Body of pancreas (tissue), 4 donors: Measurements from ENCODE around the gene FBL. TPM values are rescaled to one million over a fixed set of nuclear protein-coding genes. Genes with fewer than 3 reads are reported as not detected.

Experiments used
- ATAC-seq: fragments of 150-250 bp; one replicate; pipeline ENCODE4 v1.9.1; 2016
- DNase-seq, 4 donors: peaks; one replicate each; pipeline ENCODE4 v3.0.0-alpha.2; 2019
- H3K27ac ChIP-seq, 4 donors: fragments of 200-600 bp; sonication (generic); 1 replicate in 3 of 4; 2 replicates in 1 of 4; pipeline versions ENCODE4 v1.5.1 to v1.6.1; 2016 to 2019; ENCODE audit warnings: mild to moderate bottlenecking in 1 of 4, mixed read lengths in 1 of 4, moderate library complexity in 1 of 4
- H3K27me3 ChIP-seq, 2 donors: fragments of 200-600 bp; sonication (generic); one replicate each; pipeline ENCODE4 v1.6.0; 2016; ENCODE audit warnings: mild to moderate bottlenecking in 1 of 2
- H3K36me3 ChIP-seq, 2 donors: fragments of 200-600 bp; sonication (generic); replicated peaks in 1 of 2; 2 replicates each; pipeline ENCODE4 v1.5.1; 2016; ENCODE audit warnings: low read depth in 2 of 2; ENCODE audit not compliant: insufficient read depth in 1 of 2
- H3K4me1 ChIP-seq: fragments of 200-600 bp; sonication (generic); one replicate; pipeline ENCODE4 v1.6.0; 2016
- H3K4me3 ChIP-seq, 2 donors: fragments of 200-600 bp; sonication (generic); 1 replicate in 1 of 2; 2 replicates in 1 of 2; pipeline ENCODE4 v1.5.1; 2016 to 2019
- H3K9me3 ChIP-seq, 3 donors: fragments of 200-600 bp; sonication (generic); 1 replicate in 2 of 3; 2 replicates in 1 of 3; pipeline ENCODE4 v1.5.1; 2016
- POLR2A ChIP-seq, 3 donors: fragments of 450-650 bp; IDR thresholded peaks; one replicate each; pipeline ENCODE4 v1.6.1; 2016; ENCODE audit warnings: antibody characterized with exemption in 3 of 3, mild to moderate bottlenecking in 2 of 3
- WGBS, 2 donors: methylation state at CpG; one replicate each; pipeline ENCODE4 v1.1.5; 2017; 5-methylcytosine and 5-hydroxymethylcytosine counted together
- intact Hi-C: fragments of 100-400 bp; cut with DNase I; formaldehyde crosslinking; loops from one replicate; pipeline ENCODE4 v1.15.1; 2023
- total RNA-seq, 2 donors: library from RNA; depleted of rRNA; stranded (reverse); fragments of >200 nt; gene quantifications; one replicate each; pipeline ENCODE4 v1.1.0, GENCODE V29; 2016
- TF ChIP-seq, protein P1 (sequence below), 7 experiments: fragments of 450-650 bp in 4 of 7; fragments of 200-600 bp in 3 of 7; sonication (generic) in 3 of 7; IDR thresholded peaks; one replicate each; pipeline ENCODE4 v1.5.1; 2016 to 2019; ENCODE audit warnings: antibody characterized with exemption in 7 of 7

The FBL gene
- total RNA-seq, 2 donors from 2014 or later, result 90.3 to 118 TPM

DNA sequence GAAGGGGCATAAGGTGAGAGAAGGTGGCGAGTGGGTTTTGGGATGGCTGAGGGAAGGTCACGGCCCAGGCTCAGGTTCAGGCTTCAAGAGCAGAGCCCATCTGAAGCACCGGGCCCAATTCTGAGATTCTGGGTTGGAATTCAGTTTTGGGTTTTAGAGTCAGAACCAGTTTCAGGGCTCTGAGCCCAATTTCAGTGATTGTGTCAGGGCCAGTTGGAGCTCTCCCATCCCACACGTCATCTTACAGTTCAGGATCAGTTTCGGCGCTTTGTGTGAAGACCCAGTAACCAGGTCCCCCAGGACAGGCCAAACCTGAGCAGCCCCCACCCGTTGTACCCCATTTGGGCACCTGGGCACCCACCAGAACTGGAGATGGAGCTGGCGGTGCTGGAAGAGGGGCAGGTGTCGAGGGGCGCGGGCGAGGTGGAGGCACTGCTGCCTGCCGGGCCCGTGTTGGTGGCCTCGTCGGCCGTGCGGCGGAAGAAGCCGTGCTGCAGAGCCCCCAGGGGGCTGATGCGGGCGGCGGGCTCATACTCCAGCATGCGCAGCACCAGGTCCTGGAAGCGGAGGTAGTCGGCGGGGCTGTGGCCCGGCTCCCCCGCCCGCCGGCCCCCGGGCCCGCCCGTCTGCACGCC is 19.8 kb downstream of the FBL start:
- WGBS, 2 donors, result 91 to 94% methylated on average over 14 to 22 of the region's 35 CpGs
- TF ChIP-seq, protein P1, sequence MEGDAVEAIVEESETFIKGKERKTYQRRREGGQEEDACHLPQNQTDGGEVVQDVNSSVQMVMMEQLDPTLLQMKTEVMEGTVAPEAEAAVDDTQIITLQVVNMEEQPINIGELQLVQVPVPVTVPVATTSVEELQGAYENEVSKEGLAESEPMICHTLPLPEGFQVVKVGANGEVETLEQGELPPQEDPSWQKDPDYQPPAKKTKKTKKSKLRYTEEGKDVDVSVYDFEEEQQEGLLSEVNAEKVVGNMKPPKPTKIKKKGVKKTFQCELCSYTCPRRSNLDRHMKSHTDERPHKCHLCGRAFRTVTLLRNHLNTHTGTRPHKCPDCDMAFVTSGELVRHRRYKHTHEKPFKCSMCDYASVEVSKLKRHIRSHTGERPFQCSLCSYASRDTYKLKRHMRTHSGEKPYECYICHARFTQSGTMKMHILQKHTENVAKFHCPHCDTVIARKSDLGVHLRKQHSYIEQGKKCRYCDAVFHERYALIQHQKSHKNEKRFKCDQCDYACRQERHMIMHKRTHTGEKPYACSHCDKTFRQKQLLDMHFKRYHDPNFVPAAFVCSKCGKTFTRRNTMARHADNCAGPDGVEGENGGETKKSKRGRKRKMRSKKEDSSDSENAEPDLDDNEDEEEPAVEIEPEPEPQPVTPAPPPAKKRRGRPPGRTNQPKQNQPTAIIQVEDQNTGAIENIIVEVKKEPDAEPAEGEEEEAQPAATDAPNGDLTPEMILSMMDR (IDR thresholded peaks at IDR 0.05), result no peak
- no peak for TF ChIP-seq POLR2A (IDR thresholded peaks at IDR 0.05)
- DNase-seq, result no peak
- intact Hi-C loops, result no loop called here
- Histone ChIP-seq H3K4me1 (peaks cover 15% of the 10 kb centered on the region), H3K36me3 (peaks cover 9 to 22% of the 10 kb centered on the region in 2 donors), H3K27ac (no peak overlapping the region), H3K4me3 (no peak overlapping the region), H3K27me3 (no peaks in the 10 kb centered on the region), H3K9me3 (no peaks in the 10 kb centered on the region)
- ATAC-seq, result no peak

DNA sequence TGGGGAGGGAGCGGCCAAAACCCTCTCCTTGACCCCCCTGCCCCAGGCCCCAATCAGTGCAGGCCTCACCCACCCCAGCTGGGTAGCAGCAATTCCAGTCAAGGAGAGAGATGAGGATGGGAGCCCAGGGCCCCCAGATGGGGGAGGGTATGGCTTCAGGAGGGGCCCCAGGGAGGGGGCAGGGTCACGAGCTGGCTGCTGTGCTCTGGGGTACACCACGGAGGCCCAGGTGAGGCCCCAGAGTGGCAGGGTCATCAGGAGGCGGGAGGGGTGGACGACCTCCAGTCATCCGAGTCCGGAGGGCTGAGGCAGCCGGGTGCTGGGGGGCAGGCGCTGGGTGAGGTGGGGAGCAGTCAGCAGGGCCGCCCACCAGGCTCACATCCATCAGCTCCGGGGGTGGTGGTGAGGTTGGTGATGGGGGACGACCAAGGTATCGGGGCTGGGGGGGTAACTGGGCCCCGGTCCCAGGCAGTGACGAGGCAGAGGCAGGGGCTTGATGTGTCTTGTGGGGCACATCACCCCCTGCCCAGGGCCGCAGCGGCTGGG is 20.6 kb downstream of the FBL start:
- TF ChIP-seq, protein P1 (IDR thresholded peaks at IDR 0.05), result no peak
- no peak for TF ChIP-seq POLR2A (IDR thresholded peaks at IDR 0.05)
- ATAC-seq, result no peak
- Histone ChIP-seq H3K27ac (peak overlapping the region in 1 of 4 donors; percentile 56), H3K4me1 (peaks cover 15% of the 10 kb centered on the region), H3K27me3 (no peaks in the 10 kb centered on the region), H3K4me3 (no peak overlapping the region), H3K9me3 (no peaks in the 10 kb centered on the region), H3K36me3 (peaks cover 9 to 17% of the 10 kb centered on the region in 2 donors)
- DNase-seq, result no peak
- intact Hi-C loops, result no loop called here
- WGBS, 2 donors, result 89 to 99% methylated on average over 14 of the region's 17 CpGs

DNA sequence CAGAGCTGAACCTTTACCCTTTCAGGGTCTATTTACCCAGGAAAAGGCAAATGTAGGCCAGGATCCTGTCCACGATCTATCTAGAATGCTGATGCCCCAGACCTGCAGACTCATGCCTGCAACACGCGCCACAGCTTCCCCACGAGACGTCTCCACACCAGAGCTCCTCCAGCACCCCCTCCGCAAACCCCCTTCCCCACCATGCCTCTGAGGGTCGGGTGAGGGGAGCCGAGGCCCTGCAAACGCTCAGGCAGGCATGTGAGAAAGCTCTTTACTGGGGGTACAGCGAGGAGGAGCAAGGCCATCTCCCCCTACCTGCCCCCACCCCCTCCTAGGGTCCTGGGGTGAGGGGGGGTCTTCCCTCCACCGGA is 21.1 kb downstream of the FBL start:
- H3K4me1 ChIP-seq, result peaks cover 15% of the 10 kb centered on the region
- intact Hi-C loops, result no loop called here
- DNase-seq (no peak), ATAC-seq (no peak)
- no peaks in the 10 kb centered on the region for H3K9me3 ChIP-seq
- peak overlapping the region; percentile 22 to 69 (median 60) for H3K27ac ChIP-seq
- no peaks in the 10 kb centered on the region for H3K27me3 ChIP-seq
- no peak overlapping the region for H3K4me3 ChIP-seq
- WGBS, 2 donors, result 69 to 72% methylated on average over 10 to 11 of the region's 11 CpGs
- peaks cover 7 to 15% of the 10 kb centered on the region in 2 donors for H3K36me3 ChIP-seq
- TF ChIP-seq POLR2A (IDR thresholded peaks at IDR 0.05), result no peak
- TF ChIP-seq, protein P1 (IDR thresholded peaks at IDR 0.05), result no peak

DNA sequence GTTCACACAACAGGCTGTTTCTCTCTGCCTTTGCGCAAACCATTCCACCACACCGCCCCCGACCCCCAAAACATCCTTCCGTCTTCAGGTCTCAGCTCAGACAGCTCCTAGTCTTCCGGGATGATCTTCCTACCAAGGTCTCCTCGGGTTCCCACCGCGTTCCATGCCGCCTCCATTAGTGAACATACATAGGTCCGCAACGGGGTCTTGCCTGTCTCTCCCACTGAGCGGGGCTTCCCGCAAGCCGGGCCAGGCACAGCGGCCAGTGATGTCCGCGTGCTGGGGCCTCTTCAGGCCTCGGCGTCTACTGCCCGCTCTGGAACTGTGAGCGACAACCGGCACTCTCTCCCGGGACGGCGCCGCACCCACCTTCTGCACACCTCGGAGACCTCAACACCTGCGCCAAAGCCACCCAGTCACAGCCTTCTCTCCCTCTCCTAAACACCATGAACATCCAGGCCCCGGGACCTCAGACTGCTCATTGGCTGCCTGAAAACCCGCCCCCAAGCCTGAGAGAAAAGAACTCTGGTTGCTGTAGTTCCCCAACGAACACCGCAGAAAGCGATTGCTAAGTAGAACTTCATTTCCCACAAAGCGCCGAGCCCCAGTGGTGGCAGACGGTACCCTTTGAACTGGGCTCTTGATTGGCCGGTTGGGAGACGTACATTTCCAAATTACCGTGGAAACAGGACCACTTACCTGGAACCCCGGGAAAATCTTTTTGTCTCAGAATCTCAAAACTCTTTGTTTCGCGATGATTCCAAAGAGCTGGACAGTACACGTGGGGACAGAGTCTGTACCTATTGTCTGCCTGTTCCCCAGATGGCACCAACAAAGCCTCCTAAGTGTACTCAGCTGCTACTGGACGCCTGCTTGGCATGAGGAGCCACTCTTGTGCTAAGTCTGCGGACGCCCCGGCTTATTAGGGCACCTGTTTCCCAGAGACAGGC is 21.8 kb downstream of the FBL start:
- Histone ChIP-seq H3K27me3 (no peaks in the 10 kb centered on the region), H3K4me3 (peak overlapping the region; percentile 70 to 92), H3K36me3 (peaks cover 0 to 10% of the 10 kb centered on the region in 2 donors), H3K27ac (peak overlapping the region; percentile 22 to 69 (median 62)), H3K4me1 (peaks cover 15% of the 10 kb centered on the region), H3K9me3 (no peaks in the 10 kb centered on the region)
- TF ChIP-seq POLR2A (IDR thresholded peaks at IDR 0.05), result peak; percentile 35 to 83 (median 83)
- TF ChIP-seq, protein P1 (IDR thresholded peaks at IDR 0.05), result peak in 2 of 7 experiments; percentile 11 to 47
- DNase-seq (peak; percentile 92 to 96 (median 94)), ATAC-seq (peak; percentile 98)
- intact Hi-C loops, result no loop called here
- WGBS, 2 donors, result 3 to 4% methylated on average over 37 to 47 of the region's 47 CpGs
